Stimulated activated CD8-positive, alpha-beta memory T cell treated with anti-CD3 and anti-CD28 coated beads, Interleukin-7, amount 100 ng/mL, for 4 hours (primary cell): ENCODE results near the gene SERPINB7.

Experiments used
- DNase-seq, 2 donors: peaks; one replicate each; pipeline ENCODE4 v3.0.0-alpha.2; 2020; ENCODE audit warnings: low read depth in 2 of 2

SERPINB7 gene

GRCh38 chr18:63787673-63788072 lies 12.5 kb downstream of the SERPINB7 start:
- DNase-seq = no peak

GRCh38 chr18:63788447-63789096 lies 13.4 kb downstream of the SERPINB7 start:
- DNase-seq = peak; percentile 46 to 50

DNA sequence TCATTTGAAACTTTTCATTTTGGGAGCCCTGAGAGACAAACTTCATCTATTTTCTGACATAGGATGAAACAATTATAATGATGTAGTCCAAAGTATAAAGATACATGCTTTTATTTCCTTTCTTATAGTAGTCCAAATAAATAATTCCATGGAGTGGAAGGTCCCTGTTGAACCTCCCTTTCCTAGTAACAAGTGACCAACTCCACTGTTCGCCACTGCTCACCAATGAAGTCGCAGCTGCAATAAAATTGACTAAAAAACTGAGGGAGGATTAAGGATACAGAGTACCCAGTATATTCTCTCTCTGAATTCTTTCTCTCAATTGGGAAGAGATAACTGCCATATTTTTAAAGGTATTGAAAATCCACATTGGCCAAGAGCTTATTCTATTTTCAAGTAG lies 14.1 kb downstream of the SERPINB7 start:
- no peak for DNase-seq

GRCh38 chr18:63795606-63796005 lies 20.4 kb downstream of the SERPINB7 start:
- no peak for DNase-seq

DNA sequence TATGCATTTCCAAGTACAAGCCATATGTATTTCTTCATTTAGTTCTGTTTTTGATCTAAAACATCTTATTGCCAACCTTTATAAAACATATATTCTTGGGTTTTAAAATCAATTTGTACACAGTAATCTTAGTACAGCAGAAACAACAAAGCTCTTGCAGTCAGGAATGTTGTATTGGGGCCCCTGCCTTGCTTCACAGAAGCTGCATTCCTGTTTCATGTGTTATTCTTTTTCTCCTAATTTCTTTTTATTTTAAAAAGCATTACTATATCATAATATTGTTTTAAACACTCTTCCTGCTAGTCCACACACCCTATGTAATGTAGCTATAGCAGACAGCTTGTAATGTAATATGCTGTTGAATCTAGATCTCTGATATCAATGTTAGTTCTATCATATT lies 24.0 kb downstream of the SERPINB7 start:
- DNase-seq = no peak

- DNase-seq = no peak
Measured at GRCh38 chr18:63801343-63801742, 26.1 kb downstream of the SERPINB7 start.

DNA sequence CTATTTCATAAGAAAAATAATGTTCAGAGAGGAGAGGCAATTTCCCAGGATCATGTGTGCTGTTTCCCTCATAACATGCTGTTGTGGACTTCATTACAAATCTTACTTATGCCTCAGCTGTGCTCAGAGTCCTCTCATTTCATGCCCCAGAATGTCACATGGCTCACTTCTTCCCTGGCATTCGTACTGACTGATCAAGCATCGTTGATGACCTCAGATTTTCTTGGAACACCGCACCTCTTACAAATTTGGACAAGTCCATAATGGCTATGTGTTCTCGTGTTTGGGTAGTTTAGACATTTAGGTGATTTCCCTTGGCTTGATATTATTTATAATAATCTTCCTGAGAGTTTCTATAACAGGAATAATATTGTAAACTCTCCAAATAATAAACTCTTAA lies 32.9 kb downstream of the SERPINB7 start:
- DNase-seq = no peak

GRCh38 chr18:63817441-63818051 lies 42.3 kb downstream of the SERPINB7 start:
- no peak for DNase-seq

DNA sequence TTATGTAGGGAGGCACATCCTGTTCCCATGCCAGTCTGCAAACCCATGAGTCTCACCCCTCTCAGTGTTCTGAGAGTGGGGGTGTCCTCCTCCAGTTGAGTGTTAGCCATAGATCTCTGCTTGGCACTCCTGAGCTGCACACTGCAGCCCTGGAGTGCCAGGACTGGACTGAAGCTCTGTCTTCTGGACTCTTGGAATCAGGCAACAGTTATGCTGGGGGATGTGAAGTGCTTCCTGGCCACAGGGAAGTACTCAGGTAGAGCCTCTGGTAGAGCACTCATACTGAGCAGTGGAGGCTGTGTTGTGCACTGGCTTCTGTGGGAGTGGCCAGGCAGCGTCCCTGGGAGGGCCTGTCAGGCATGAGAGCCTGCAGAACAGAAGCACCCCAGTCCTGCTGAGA lies 43.0 kb downstream of the SERPINB7 start:
- no peak for DNase-seq

DNA sequence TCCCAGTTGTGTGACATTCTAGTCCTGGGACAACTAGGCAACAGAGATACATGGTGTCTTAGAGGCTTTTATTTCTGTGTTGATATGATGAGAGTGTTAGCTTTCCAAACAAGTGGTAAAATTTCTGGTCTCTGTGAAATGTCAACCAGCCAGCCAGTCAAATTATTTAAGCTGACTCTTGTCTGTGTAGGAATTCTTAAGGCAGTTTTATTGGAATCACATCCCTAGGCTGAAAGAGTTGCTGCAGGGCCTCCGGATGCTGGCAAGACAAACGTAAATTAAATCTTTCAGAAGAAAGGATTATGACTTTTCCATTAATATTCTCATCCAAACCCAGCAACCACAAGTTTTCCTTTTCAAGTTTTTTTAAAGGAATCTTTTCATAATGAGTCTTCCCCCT lies 44.6 kb downstream of the SERPINB7 start:
- DNase-seq = no peak

DNA sequence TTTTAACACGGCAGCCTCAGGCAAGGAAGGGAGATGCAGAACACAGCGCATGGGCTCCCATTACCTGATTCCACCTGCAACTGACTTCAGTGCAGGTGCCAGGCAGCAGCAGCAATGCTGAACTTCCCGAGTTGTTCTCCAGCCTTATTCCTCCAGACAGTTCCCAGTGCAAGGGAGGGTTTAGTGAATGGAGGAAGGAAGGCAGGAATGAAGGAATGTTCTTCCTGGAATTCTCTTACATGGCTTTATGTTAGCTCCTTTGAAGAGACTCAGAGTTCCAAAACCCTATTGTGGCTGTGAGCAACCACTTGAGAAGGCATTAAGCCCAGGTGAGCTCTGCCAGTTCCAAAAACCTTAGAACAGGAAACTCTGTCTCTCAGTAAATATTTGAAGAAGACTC lies 45.5 kb downstream of the SERPINB7 start:
- DNase-seq = no peak

- DNase-seq = no peak
Measured at GRCh38 chr18:63823516-63824219, 48.5 kb downstream of the SERPINB7 start.

GRCh38 chr18:63824220-63824525 lies 49.0 kb downstream of the SERPINB7 start:
- DNase-seq = no peak

- DNase-seq = no peak
Measured at GRCh38 chr18:63828120-63828519, 52.9 kb downstream of the SERPINB7 start.

GRCh38 chr18:63828656-63829055 lies 53.4 kb downstream of the SERPINB7 start:
- no peak for DNase-seq

- DNase-seq = no peak
Measured at GRCh38 chr18:63829886-63830285, 54.7 kb downstream of the SERPINB7 start.

GRCh38 chr18:63831080-63831788 lies 56.0 kb downstream of the SERPINB7 start:
- no peak for DNase-seq

DNA sequence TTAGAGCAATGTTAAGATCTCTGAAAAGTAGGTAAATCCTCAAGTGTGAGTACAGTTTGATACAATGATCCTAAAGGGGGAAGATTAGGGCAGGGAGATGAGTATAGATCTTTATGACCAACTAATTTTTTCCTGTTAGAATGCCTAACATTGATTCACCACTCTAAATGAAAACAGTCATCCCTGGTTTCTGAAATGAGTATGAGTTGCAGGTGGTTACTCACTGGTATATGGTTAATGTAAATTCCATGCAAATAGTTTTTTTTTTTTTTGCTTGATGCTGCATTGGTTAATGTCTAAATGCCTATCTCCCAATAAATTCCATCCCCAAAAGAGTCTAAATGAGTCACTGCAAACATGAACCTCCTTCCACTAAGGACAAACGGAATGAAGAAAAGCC lies 57.3 kb downstream of the SERPINB7 start:
- DNase-seq = no peak

- no peak for DNase-seq
Measured at GRCh38 chr18:63834471-63835113, 59.4 kb downstream of the SERPINB7 start.

- no peak for DNase-seq
Measured at GRCh38 chr18:63836456-63836855, 61.2 kb downstream of the SERPINB7 start.

DNA sequence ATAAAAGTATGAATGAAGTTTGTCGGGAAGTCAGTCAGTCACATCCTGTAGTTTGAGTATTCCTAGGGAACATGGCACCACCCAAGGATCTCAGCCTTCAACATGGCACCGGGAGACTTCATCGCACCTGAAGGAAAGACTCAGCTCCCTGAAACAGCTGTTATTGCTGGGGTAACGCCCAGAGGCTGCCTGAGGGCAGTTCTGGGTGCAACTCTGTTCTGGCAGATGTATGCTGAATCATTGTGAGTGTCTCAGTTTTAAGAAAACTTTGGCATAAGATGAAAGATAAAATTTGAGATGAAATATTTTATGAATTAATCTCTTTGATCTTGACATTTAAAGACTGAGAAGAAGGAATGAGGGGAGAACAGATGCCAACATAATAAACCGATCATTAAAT lies 62.4 kb downstream of the SERPINB7 start:
- DNase-seq = no peak

- no peak for DNase-seq
Measured at GRCh38 chr18:63843008-63843407, 67.8 kb downstream of the SERPINB7 start.
